Ishikawa (cell line): ENCODE results near the gene MORN2.
A peak's percentile ranks its signal among the peaks of the same experiment; 100 is the strongest.

Experiments
- CEBPB ChIP-seq: IDR thresholded peaks from 2 replicates; pipeline ENCODE4 v1.6.1; 2012
- CREB1 ChIP-seq: IDR thresholded peaks from 2 replicates; pipeline ENCODE4 v1.6.1; 2012; ENCODE audit warnings: low read depth
- EGR1 ChIP-seq: IDR thresholded peaks from 2 replicates; pipeline ENCODE4 v1.6.1; 2012
- EP300 ChIP-seq: IDR thresholded peaks from 2 replicates; pipeline ENCODE4 v1.6.1; 2012; ENCODE audit warnings: borderline replicate concordance
- FOXM1 ChIP-seq: IDR thresholded peaks from 2 replicates; pipeline ENCODE4 v1.6.1; 2012; ENCODE audit warnings: low read depth, borderline replicate concordance
- MAX ChIP-seq: IDR thresholded peaks from 2 replicates; pipeline ENCODE4 v1.6.1; 2012
- NFIC ChIP-seq: IDR thresholded peaks from 2 replicates; pipeline ENCODE4 v1.6.1; 2012
- RAD21 ChIP-seq: IDR thresholded peaks from 2 replicates; pipeline ENCODE4 v1.6.1; 2012; ENCODE audit warnings: low read depth
- TAF1 ChIP-seq: IDR thresholded peaks from 2 replicates; pipeline ENCODE4 v1.6.1; 2012; ENCODE audit warnings: low read depth, mild to moderate bottlenecking
- TCF12 ChIP-seq: IDR thresholded peaks from 2 replicates; pipeline ENCODE4 v1.6.1; 2012; ENCODE audit warnings: low read depth
- TEAD4 ChIP-seq: IDR thresholded peaks from 2 replicates; pipeline ENCODE4 v1.6.1; 2012
- USF1 ChIP-seq: IDR thresholded peaks from 2 replicates; pipeline ENCODE4 v1.6.1; 2012
- YY1 ChIP-seq: IDR thresholded peaks from 2 replicates; pipeline ENCODE4 v1.6.1; 2012; ENCODE audit warnings: low read depth
- ZBTB7A ChIP-seq: IDR thresholded peaks from 2 replicates; pipeline ENCODE4 v1.6.1; 2012; ENCODE audit warnings: low read depth
- TF ChIP-seq, protein P1 (sequence below): IDR thresholded peaks from 2 replicates; pipeline ENCODE4 v1.6.1; 2012; ENCODE audit warnings: low read depth, mild to moderate bottlenecking

Gene MORN2

GRCh38 chr2:38836791-38837190 is 39.0 kb upstream of the MORN2 start:
- TF ChIP-seq, protein P1, sequence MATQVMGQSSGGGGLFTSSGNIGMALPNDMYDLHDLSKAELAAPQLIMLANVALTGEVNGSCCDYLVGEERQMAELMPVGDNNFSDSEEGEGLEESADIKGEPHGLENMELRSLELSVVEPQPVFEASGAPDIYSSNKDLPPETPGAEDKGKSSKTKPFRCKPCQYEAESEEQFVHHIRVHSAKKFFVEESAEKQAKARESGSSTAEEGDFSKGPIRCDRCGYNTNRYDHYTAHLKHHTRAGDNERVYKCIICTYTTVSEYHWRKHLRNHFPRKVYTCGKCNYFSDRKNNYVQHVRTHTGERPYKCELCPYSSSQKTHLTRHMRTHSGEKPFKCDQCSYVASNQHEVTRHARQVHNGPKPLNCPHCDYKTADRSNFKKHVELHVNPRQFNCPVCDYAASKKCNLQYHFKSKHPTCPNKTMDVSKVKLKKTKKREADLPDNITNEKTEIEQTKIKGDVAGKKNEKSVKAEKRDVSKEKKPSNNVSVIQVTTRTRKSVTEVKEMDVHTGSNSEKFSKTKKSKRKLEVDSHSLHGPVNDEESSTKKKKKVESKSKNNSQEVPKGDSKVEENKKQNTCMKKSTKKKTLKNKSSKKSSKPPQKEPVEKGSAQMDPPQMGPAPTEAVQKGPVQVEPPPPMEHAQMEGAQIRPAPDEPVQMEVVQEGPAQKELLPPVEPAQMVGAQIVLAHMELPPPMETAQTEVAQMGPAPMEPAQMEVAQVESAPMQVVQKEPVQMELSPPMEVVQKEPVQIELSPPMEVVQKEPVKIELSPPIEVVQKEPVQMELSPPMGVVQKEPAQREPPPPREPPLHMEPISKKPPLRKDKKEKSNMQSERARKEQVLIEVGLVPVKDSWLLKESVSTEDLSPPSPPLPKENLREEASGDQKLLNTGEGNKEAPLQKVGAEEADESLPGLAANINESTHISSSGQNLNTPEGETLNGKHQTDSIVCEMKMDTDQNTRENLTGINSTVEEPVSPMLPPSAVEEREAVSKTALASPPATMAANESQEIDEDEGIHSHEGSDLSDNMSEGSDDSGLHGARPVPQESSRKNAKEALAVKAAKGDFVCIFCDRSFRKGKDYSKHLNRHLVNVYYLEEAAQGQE = no peak
- TF ChIP-seq ZBTB7A (no peak), CREB1 (no peak), EP300 (no peak), TCF12 (no peak), TAF1 (no peak), MAX (no peak), NFIC (no peak), TEAD4 (no peak), RAD21 (no peak), YY1 (no peak)

GRCh38 chr2:38850045-38850444 is 25.7 kb upstream of the MORN2 start:
- TF ChIP-seq NFIC = no peak
- no peak for TF ChIP-seq MAX
- no peak for TF ChIP-seq EP300
- TF ChIP-seq YY1 = no peak
- no peak for TF ChIP-seq FOXM1
- TF ChIP-seq EGR1 = no peak
- no peak for TF ChIP-seq TEAD4
- TF ChIP-seq, protein P1 = no peak
- TF ChIP-seq TCF12 = no peak

DNA sequence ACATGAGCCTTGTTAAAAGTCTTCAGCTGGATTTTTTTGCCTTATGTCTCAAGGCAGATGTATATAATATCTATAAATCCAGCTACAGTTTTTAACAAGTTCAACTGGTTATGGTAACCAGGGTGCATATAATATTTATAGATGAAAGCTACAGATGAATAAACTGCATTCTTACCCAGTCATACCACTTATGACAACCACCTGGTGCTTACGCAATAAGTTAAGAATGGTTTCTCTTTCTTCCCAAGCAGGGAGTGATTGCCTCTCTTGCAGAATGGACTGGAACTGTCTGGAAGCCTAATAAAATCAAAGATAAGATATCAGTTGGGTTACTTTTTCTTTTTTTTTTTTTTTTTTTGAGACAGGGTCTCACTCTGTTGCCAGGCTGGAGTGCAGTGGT is 19.6 kb upstream of the MORN2 start:
- no peak for TF ChIP-seq TCF12
- TF ChIP-seq ZBTB7A = no peak
- peak; percentile 66 for TF ChIP-seq CEBPB

DNA sequence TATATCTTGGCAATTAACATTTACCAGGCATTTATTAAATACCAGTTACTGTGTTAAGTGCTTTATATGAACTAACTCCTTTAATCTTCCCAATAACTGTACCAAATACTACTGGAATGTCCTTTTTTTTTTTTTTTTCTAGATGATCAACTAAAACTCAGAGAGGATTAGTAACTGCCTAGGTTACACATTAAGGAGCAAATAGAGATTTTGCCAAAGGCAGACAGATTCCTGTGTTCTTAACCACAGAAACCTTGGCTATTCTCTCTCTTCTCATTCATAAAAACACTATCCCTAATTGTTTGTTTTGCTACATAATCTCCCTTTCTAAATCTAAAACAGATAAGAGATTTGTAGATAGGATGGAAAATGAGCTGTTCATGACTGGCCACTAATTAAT is 13.3 kb upstream of the MORN2 start:
- TF ChIP-seq MAX = no peak
- no peak for TF ChIP-seq NFIC
- no peak for TF ChIP-seq ZBTB7A
- no peak for TF ChIP-seq CREB1
- no peak for TF ChIP-seq CEBPB

GRCh38 chr2:38863061-38863695 is 12.6 kb upstream of the MORN2 start:
- TF ChIP-seq TAF1 (no peak), CEBPB (no peak)
- TF ChIP-seq, protein P1 = no peak

- TF ChIP-seq CREB1 (no peak), YY1 (no peak), TCF12 (no peak), NFIC (no peak), ZBTB7A (no peak), RAD21 (no peak), TAF1 (no peak), USF1 (no peak), EP300 (no peak), MAX (no peak), EGR1 (no peak), CEBPB (no peak), TEAD4 (no peak), FOXM1 (no peak)
- TF ChIP-seq, protein P1 = no peak
These were observed 8.9 kb upstream of the MORN2 start for GRCh38 chr2:38866773-38867443.
